Measurements from ENCODE around the gene PUDP. TPM values are rescaled to one million over a fixed set of nuclear protein-coding genes. Genes with fewer than 3 reads are reported as not detected.

Gene PUDP
- total RNA-seq, 4 donors from 2014 or later = 5.3 to 16.1 (median 5.6) TPM

- no peaks in the 10 kb centered on the region for H3K36me3 ChIP-seq
- H3K9me3 ChIP-seq = no peaks in the 10 kb centered on the region
- no peak for DNase-seq (ENCODE audit: low spot score in 2 of 2)
- no peak for TF ChIP-seq EP300 (IDR thresholded peaks at IDR 0.05)
- TF ChIP-seq CTCF (IDR thresholded peaks at IDR 0.05) = no peak
- no peak for TF ChIP-seq POLR2A (IDR thresholded peaks at IDR 0.05)
- TF ChIP-seq POLR2AphosphoS5 (IDR thresholded peaks at IDR 0.05) = no peak
- H3K4me1 ChIP-seq = no peaks in the 10 kb centered on the region
- WGBS = 91% methylated on average over 4 of the region's 4 CpGs
- no peak overlapping the region for H3K4me3 ChIP-seq
- H3K27me3 ChIP-seq = no peaks in the 10 kb centered on the region
- H3K27ac ChIP-seq = no peak overlapping the region
Observed at GRCh38 chrX:7092543-7092942, 55.4 kb downstream of the PUDP start.

- H3K27me3 ChIP-seq = no peaks in the 10 kb centered on the region
- no peaks in the 10 kb centered on the region for H3K4me1 ChIP-seq
- no peak overlapping the region for H3K27ac ChIP-seq
- H3K9me3 ChIP-seq = no peaks in the 10 kb centered on the region
- no peak overlapping the region for H3K4me3 ChIP-seq
- WGBS = 92% methylated on average over 4 of the region's 4 CpGs
- TF ChIP-seq POLR2A (IDR thresholded peaks at IDR 0.05) (no peak), CTCF (IDR thresholded peaks at IDR 0.05) (no peak), POLR2AphosphoS5 (IDR thresholded peaks at IDR 0.05) (no peak), EP300 (IDR thresholded peaks at IDR 0.05) (no peak)
- no peak for DNase-seq (ENCODE audit: low spot score in 2 of 2)
- H3K36me3 ChIP-seq = no peaks in the 10 kb centered on the region
Observed at GRCh38 chrX:7091923-7092322, 56.0 kb downstream of the PUDP start.

- H3K27ac ChIP-seq = no peak overlapping the region
- no peak for TF ChIP-seq CTCF (IDR thresholded peaks at IDR 0.05)
- TF ChIP-seq POLR2AphosphoS5 (IDR thresholded peaks at IDR 0.05) = no peak
- TF ChIP-seq POLR2A (IDR thresholded peaks at IDR 0.05) = no peak
- no peak for TF ChIP-seq EP300 (IDR thresholded peaks at IDR 0.05)
- no peak for DNase-seq (ENCODE audit: low spot score in 2 of 2)
- H3K27me3 ChIP-seq = no peaks in the 10 kb centered on the region
- H3K4me3 ChIP-seq = no peak overlapping the region
- H3K36me3 ChIP-seq = no peaks in the 10 kb centered on the region
- no peaks in the 10 kb centered on the region for H3K4me1 ChIP-seq
- H3K9me3 ChIP-seq = no peaks in the 10 kb centered on the region
- WGBS = 94% methylated on average over 4 of the region's 4 CpGs
Observed at GRCh38 chrX:7090641-7091040, 57.3 kb downstream of the PUDP start.

GRCh38 chrX:7088968-7089615, 58.9 kb downstream of the PUDP start:
- Histone ChIP-seq H3K9me3 (no peaks in the 10 kb centered on the region), H3K27ac (no peak overlapping the region), H3K4me3 (no peak overlapping the region), H3K36me3 (no peaks in the 10 kb centered on the region), H3K27me3 (no peaks in the 10 kb centered on the region), H3K4me1 (no peaks in the 10 kb centered on the region)
- DNase-seq (ENCODE audit: low spot score in 2 of 2) = no peak
- TF ChIP-seq POLR2A (IDR thresholded peaks at IDR 0.05) (no peak), CTCF (IDR thresholded peaks at IDR 0.05) (no peak), EP300 (IDR thresholded peaks at IDR 0.05) (no peak), POLR2AphosphoS5 (IDR thresholded peaks at IDR 0.05) (no peak)
- WGBS = 89% methylated on average over 8 of the region's 8 CpGs

- 74% methylated on average over 3 of the region's 3 CpGs for WGBS
- TF ChIP-seq POLR2AphosphoS5 (IDR thresholded peaks at IDR 0.05) (no peak), EP300 (IDR thresholded peaks at IDR 0.05) (no peak), CTCF (IDR thresholded peaks at IDR 0.05) (no peak), POLR2A (IDR thresholded peaks at IDR 0.05) (no peak)
- H3K27me3 ChIP-seq = no peaks in the 10 kb centered on the region
- no peaks in the 10 kb centered on the region for H3K4me1 ChIP-seq
- no peak overlapping the region for H3K4me3 ChIP-seq
- H3K36me3 ChIP-seq = no peaks in the 10 kb centered on the region
- no peak overlapping the region for H3K27ac ChIP-seq
- DNase-seq (ENCODE audit: low spot score in 2 of 2) = no peak
- no peaks in the 10 kb centered on the region for H3K9me3 ChIP-seq
Observed at GRCh38 chrX:7086384-7086783, 61.6 kb downstream of the PUDP start.
